Activated naive CD4-positive, alpha-beta T cell treated with anti-CD3 and anti-CD28 coated beads, Interleukin-2, amount 50 U/mL, for 24 hours (primary cell): ENCODE measurements around the gene ZNF496.

Source experiments
- H3K27ac Mint-ChIP-seq: one replicate; pipeline ENCODE4 v1.8.0; 2021; ENCODE audit warnings: mild to moderate bottlenecking, mixed read lengths
- H3K27me3 Mint-ChIP-seq: one replicate; pipeline ENCODE4 v1.8.0; 2021; ENCODE audit warnings: mixed read lengths
- H3K36me3 Mint-ChIP-seq: one replicate; pipeline ENCODE4 v1.8.0; 2021; ENCODE audit warnings: mixed read lengths
- H3K4me1 Mint-ChIP-seq: one replicate; pipeline ENCODE4 v1.8.0; 2021; ENCODE audit warnings: mixed read lengths
- H3K4me3 Mint-ChIP-seq: one replicate; pipeline ENCODE4 v1.8.0; 2021; ENCODE audit warnings: mild to moderate bottlenecking, mixed read lengths
- H3K9me3 Mint-ChIP-seq: one replicate; pipeline ENCODE4 v1.8.0; 2021; ENCODE audit warnings: mixed read lengths

The ZNF496 gene

GRCh38 chr1:247337961-247338360 lies 6.3 kb upstream of the ZNF496 start:
- H3K27ac Mint-ChIP-seq = no peak overlapping the region
- peaks cover 3% of the 10 kb centered on the region for H3K4me1 Mint-ChIP-seq
- no peaks in the 10 kb centered on the region for H3K27me3 Mint-ChIP-seq
- no peaks in the 10 kb centered on the region for H3K9me3 Mint-ChIP-seq
- H3K36me3 Mint-ChIP-seq = no peaks in the 10 kb centered on the region
- H3K4me3 Mint-ChIP-seq = no peak overlapping the region

- no peak overlapping the region for H3K27ac Mint-ChIP-seq
- no peak overlapping the region for H3K4me3 Mint-ChIP-seq
- peaks cover 8% of the 10 kb centered on the region for H3K4me1 Mint-ChIP-seq
- H3K27me3 Mint-ChIP-seq = no peaks in the 10 kb centered on the region
- H3K36me3 Mint-ChIP-seq = no peaks in the 10 kb centered on the region
- no peaks in the 10 kb centered on the region for H3K9me3 Mint-ChIP-seq
Observed at GRCh38 chr1:247337250-247337746, 5.6 kb upstream of the ZNF496 start.

GRCh38 chr1:247336390-247336789 lies 4.7 kb upstream of the ZNF496 start:
- Mint-ChIP-seq H3K27me3 (no peaks in the 10 kb centered on the region), H3K4me1 (peaks cover 8% of the 10 kb centered on the region), H3K4me3 (no peak overlapping the region), H3K27ac (no peak overlapping the region), H3K9me3 (no peaks in the 10 kb centered on the region), H3K36me3 (no peaks in the 10 kb centered on the region)

- Mint-ChIP-seq H3K27ac (no peak overlapping the region), H3K4me3 (no peak overlapping the region), H3K36me3 (no peaks in the 10 kb centered on the region), H3K4me1 (peaks cover 8% of the 10 kb centered on the region), H3K9me3 (no peaks in the 10 kb centered on the region), H3K27me3 (no peaks in the 10 kb centered on the region)
Observed at GRCh38 chr1:247335882-247336281, 4.2 kb upstream of the ZNF496 start.

GRCh38 chr1:247334378-247335133 lies 2.9 kb upstream of the ZNF496 start:
- Mint-ChIP-seq H3K27ac (no peak overlapping the region), H3K27me3 (peaks cover 2% of the 10 kb centered on the region), H3K4me3 (no peak overlapping the region), H3K9me3 (no peaks in the 10 kb centered on the region), H3K4me1 (peaks cover 15% of the 10 kb centered on the region), H3K36me3 (no peaks in the 10 kb centered on the region)

- Mint-ChIP-seq H3K36me3 (no peaks in the 10 kb centered on the region), H3K27ac (peak overlapping the region; percentile 65), H3K9me3 (no peaks in the 10 kb centered on the region)
Observed at GRCh38 chr1:247332623-247333361, 1.1 kb upstream of the ZNF496 start.

GRCh38 chr1:247332215-247332622 lies 552 bp upstream of the ZNF496 start:
- peak overlapping the region; percentile 65 for H3K27ac Mint-ChIP-seq
- no peaks in the 10 kb centered on the region for H3K9me3 Mint-ChIP-seq
- peaks cover 15% of the 10 kb centered on the region for H3K4me1 Mint-ChIP-seq
- H3K4me3 Mint-ChIP-seq = peak overlapping the region; percentile 79
- no peaks in the 10 kb centered on the region for H3K36me3 Mint-ChIP-seq
- peaks cover 2% of the 10 kb centered on the region for H3K27me3 Mint-ChIP-seq

More at GRCh38 chr1:247332623-247333361, 1.1 kb upstream of the ZNF496 start:
- H3K27me3 Mint-ChIP-seq = peaks cover 2% of the 10 kb centered on the region
- peaks cover 15% of the 10 kb centered on the region for H3K4me1 Mint-ChIP-seq
- H3K4me3 Mint-ChIP-seq = peak overlapping the region; percentile 79

GRCh38 chr1:247331172-247331524 lies 519 bp downstream of the ZNF496 start:
- Mint-ChIP-seq H3K27ac (peak overlapping the region; percentile 96), H3K36me3 (no peaks in the 10 kb centered on the region), H3K4me1 (peaks cover 15% of the 10 kb centered on the region), H3K9me3 (no peaks in the 10 kb centered on the region), H3K4me3 (peak overlapping the region; percentile 96), H3K27me3 (peaks cover 2% of the 10 kb centered on the region)

- Mint-ChIP-seq H3K9me3 (no peaks in the 10 kb centered on the region), H3K27me3 (peaks cover 2% of the 10 kb centered on the region), H3K4me3 (peak overlapping the region; percentile 96), H3K36me3 (no peaks in the 10 kb centered on the region), H3K27ac (peak overlapping the region; percentile 96), H3K4me1 (peaks cover 15% of the 10 kb centered on the region)
Observed at GRCh38 chr1:247330548-247331171, 1.0 kb downstream of the ZNF496 start.

GRCh38 chr1:247329097-247329617 lies 2.5 kb downstream of the ZNF496 start:
- peaks cover 15% of the 10 kb centered on the region for H3K4me1 Mint-ChIP-seq
- H3K9me3 Mint-ChIP-seq = no peaks in the 10 kb centered on the region
- H3K4me3 Mint-ChIP-seq = no peak overlapping the region
- H3K36me3 Mint-ChIP-seq = peaks cover under 1% of the 10 kb centered on the region
- peaks cover 2% of the 10 kb centered on the region for H3K27me3 Mint-ChIP-seq
- H3K27ac Mint-ChIP-seq = no peak overlapping the region

GRCh38 chr1:247328311-247328710 lies 3.4 kb downstream of the ZNF496 start:
- no peak overlapping the region for H3K27ac Mint-ChIP-seq

GRCh38 chr1:247326411-247327130 lies 5.1 kb downstream of the ZNF496 start:
- Mint-ChIP-seq H3K4me1 (peaks cover 6% of the 10 kb centered on the region), H3K9me3 (no peaks in the 10 kb centered on the region), H3K27me3 (peaks cover 2% of the 10 kb centered on the region), H3K36me3 (peaks cover 5% of the 10 kb centered on the region), H3K27ac (no peak overlapping the region), H3K4me3 (no peak overlapping the region)

More at GRCh38 chr1:247328311-247328710, 3.4 kb downstream of the ZNF496 start:
- Mint-ChIP-seq H3K36me3 (peaks cover 3% of the 10 kb centered on the region), H3K4me1 (peaks cover 15% of the 10 kb centered on the region), H3K27me3 (peaks cover 2% of the 10 kb centered on the region), H3K9me3 (no peaks in the 10 kb centered on the region), H3K4me3 (no peak overlapping the region)

- peaks cover 9% of the 10 kb centered on the region for H3K36me3 Mint-ChIP-seq
- H3K27ac Mint-ChIP-seq = no peak overlapping the region
- no peaks in the 10 kb centered on the region for H3K4me1 Mint-ChIP-seq
- no peaks in the 10 kb centered on the region for H3K27me3 Mint-ChIP-seq
- H3K4me3 Mint-ChIP-seq = no peak overlapping the region
- no peaks in the 10 kb centered on the region for H3K9me3 Mint-ChIP-seq
Observed at GRCh38 chr1:247324923-247325322, 6.7 kb downstream of the ZNF496 start.

- Mint-ChIP-seq H3K4me1 (no peaks in the 10 kb centered on the region), H3K27me3 (no peaks in the 10 kb centered on the region), H3K4me3 (no peak overlapping the region), H3K9me3 (no peaks in the 10 kb centered on the region), H3K27ac (no peak overlapping the region), H3K36me3 (peaks cover 11% of the 10 kb centered on the region)
Observed at GRCh38 chr1:247324204-247324787, 7.4 kb downstream of the ZNF496 start.
